T-helper 17 cell (primary cell): Measurements from ENCODE around the gene CCNL2. TPM values are rescaled to one million over a fixed set of nuclear protein-coding genes. Genes with fewer than 3 reads are reported as not detected.

Experiments
- ATAC-seq: fragments of 150-1000 bp; cut with Tn5 transposase; 2 replicates; pipeline ENCODE4 v1.10.0; 2021; ENCODE audit warnings: mild to moderate bottlenecking, moderate library complexity
- DNase-seq, 3 donors: peaks; one replicate each; pipeline versions ENCODE4 v3.0.0 to v3.0.0-alpha.2; 2020 to 2021
- H3K9me3 ChIP-seq: one replicate; pipeline ENCODE4 v1.7.0; 2013; ENCODE audit warnings: low read length, mild to moderate bottlenecking; ENCODE audit not compliant: control insufficient read depth, poor library complexity, severe bottlenecking
- H3K27ac Mint-ChIP-seq: one replicate; pipeline ENCODE4 v1.8.0; 2022; ENCODE audit warnings: mild to moderate bottlenecking, moderate library complexity, mixed read lengths
- H3K27me3 Mint-ChIP-seq: one replicate; pipeline ENCODE4 v1.8.0; 2022; ENCODE audit warnings: mixed read lengths
- H3K36me3 Mint-ChIP-seq: one replicate; pipeline ENCODE4 v1.8.0; 2022; ENCODE audit warnings: low read depth, mixed read lengths
- H3K4me1 Mint-ChIP-seq: one replicate; pipeline ENCODE4 v1.8.0; 2022; ENCODE audit warnings: mild to moderate bottlenecking, mixed read lengths
- H3K4me3 Mint-ChIP-seq: one replicate; pipeline ENCODE4 v1.8.0; 2022; ENCODE audit warnings: mild to moderate bottlenecking, moderate library complexity, mixed read lengths
- total RNA-seq, 4 donors: library from RNA in 2 of 4; stranded (reverse) in 2 of 4; gene quantifications; one replicate each; pipeline ENCODE4 v1.2.3 and lab custom pipeline; 2022 to 2026

Gene CCNL2
- total RNA-seq, 2 donors from 2014 or later: 231 to 252 TPM

- Mint-ChIP-seq H3K4me1 (peaks cover 7% of the 10 kb centered on the region), H3K36me3 (no peaks in the 10 kb centered on the region), H3K27ac (no peak overlapping the region), H3K4me3 (peak overlapping the region; percentile 72), H3K27me3 (peaks cover 16% of the 10 kb centered on the region)
- no peak for DNase-seq
- ATAC-seq: peak; percentile 22
- no peaks in the 10 kb centered on the region for H3K9me3 ChIP-seq
Measured at GRCh38 chr1:1435911-1436629, 36.9 kb upstream of the CCNL2 start.

- Mint-ChIP-seq H3K36me3 (no peaks in the 10 kb centered on the region), H3K27ac (no peak within 1 kb of the TSS), H3K4me1 (peaks cover 7% of the 10 kb centered on the region), H3K27me3 (peaks cover 16% of the 10 kb centered on the region), H3K4me3 (peak within 1 kb of the TSS; percentile 72)
- ATAC-seq (peak; percentile 87), DNase-seq (peak; percentile 45 to 50 (median 49))
- H3K9me3 ChIP-seq: no peaks in the 10 kb centered on the region
Measured at GRCh38 chr1:1435106-1435903, 36.2 kb upstream of the CCNL2 start, which contains the start of gene VWA1. VWA1 (plus strand) TSS chr1:1435690; CDS start chr1:1435749, 59 bp downstream.

- Mint-ChIP-seq H3K4me1 (peaks cover 7% of the 10 kb centered on the region), H3K4me3 (no peak overlapping the region), H3K36me3 (no peaks in the 10 kb centered on the region), H3K27me3 (peaks cover 19% of the 10 kb centered on the region), H3K27ac (no peak overlapping the region)
- no peaks in the 10 kb centered on the region for H3K9me3 ChIP-seq
- ATAC-seq (no peak), DNase-seq (no peak)
Measured at GRCh38 chr1:1434824-1435105, 35.6 kb upstream of the CCNL2 start.

- ATAC-seq (no peak), DNase-seq (no peak)
- Mint-ChIP-seq H3K27me3 (peaks cover 22% of the 10 kb centered on the region), H3K27ac (no peak overlapping the region), H3K4me3 (no peak overlapping the region), H3K4me1 (peaks cover 7% of the 10 kb centered on the region), H3K36me3 (no peaks in the 10 kb centered on the region)
- H3K9me3 ChIP-seq: no peaks in the 10 kb centered on the region
Measured at GRCh38 chr1:1434131-1434823, 35.1 kb upstream of the CCNL2 start.

GRCh38 chr1:1433804-1434130 is 34.6 kb upstream of the CCNL2 start:
- no peak overlapping the region for H3K4me3 Mint-ChIP-seq
- H3K9me3 ChIP-seq: no peaks in the 10 kb centered on the region
- no peak overlapping the region for H3K27ac Mint-ChIP-seq
- ATAC-seq: no peak
- peaks cover 23% of the 10 kb centered on the region for H3K27me3 Mint-ChIP-seq
- peaks cover 7% of the 10 kb centered on the region for H3K4me1 Mint-ChIP-seq
- no peaks in the 10 kb centered on the region for H3K36me3 Mint-ChIP-seq
- no peak for DNase-seq

GRCh38 chr1:1432951-1433803 is 34.0 kb upstream of the CCNL2 start:
- H3K36me3 Mint-ChIP-seq: no peaks in the 10 kb centered on the region
- H3K4me3 Mint-ChIP-seq: no peak overlapping the region
- peaks cover 7% of the 10 kb centered on the region for H3K4me1 Mint-ChIP-seq
- DNase-seq: no peak
- H3K27me3 Mint-ChIP-seq: peaks cover 28% of the 10 kb centered on the region
- H3K9me3 ChIP-seq: no peaks in the 10 kb centered on the region
- ATAC-seq: no peak
- H3K27ac Mint-ChIP-seq: no peak overlapping the region

GRCh38 chr1:1432274-1432950 is 33.3 kb upstream of the CCNL2 start:
- no peak overlapping the region for H3K4me3 Mint-ChIP-seq
- no peak for DNase-seq
- H3K9me3 ChIP-seq: no peaks in the 10 kb centered on the region
- H3K36me3 Mint-ChIP-seq: no peaks in the 10 kb centered on the region
- no peak for ATAC-seq
- peaks cover 28% of the 10 kb centered on the region for H3K27me3 Mint-ChIP-seq
- H3K27ac Mint-ChIP-seq: no peak overlapping the region
- peaks cover 7% of the 10 kb centered on the region for H3K4me1 Mint-ChIP-seq

- ATAC-seq (no peak), DNase-seq (no peak)
- Mint-ChIP-seq H3K27me3 (peaks cover 25% of the 10 kb centered on the region), H3K4me3 (no peak overlapping the region), H3K27ac (no peak overlapping the region), H3K4me1 (peaks cover 7% of the 10 kb centered on the region), H3K36me3 (no peaks in the 10 kb centered on the region)
- no peaks in the 10 kb centered on the region for H3K9me3 ChIP-seq
Measured at GRCh38 chr1:1431845-1432273, 32.7 kb upstream of the CCNL2 start.

GRCh38 chr1:1430992-1431844 is 32.1 kb upstream of the CCNL2 start:
- DNase-seq (no peak), ATAC-seq (no peak)
- Mint-ChIP-seq H3K36me3 (peaks cover 2% of the 10 kb centered on the region), H3K4me3 (no peak overlapping the region), H3K27ac (no peak overlapping the region), H3K4me1 (peaks cover 8% of the 10 kb centered on the region), H3K27me3 (peaks cover 22% of the 10 kb centered on the region)
- H3K9me3 ChIP-seq: no peaks in the 10 kb centered on the region

GRCh38 chr1:1430114-1430982 is 31.2 kb upstream of the CCNL2 start:
- Mint-ChIP-seq H3K36me3 (peaks cover 2% of the 10 kb centered on the region), H3K27me3 (peaks cover 22% of the 10 kb centered on the region), H3K27ac (no peak overlapping the region), H3K4me3 (no peak overlapping the region), H3K4me1 (peaks cover 8% of the 10 kb centered on the region)
- no peak for ATAC-seq
- H3K9me3 ChIP-seq: no peaks in the 10 kb centered on the region
- no peak for DNase-seq

- Mint-ChIP-seq H3K4me3 (no peak overlapping the region), H3K27ac (no peak overlapping the region), H3K27me3 (peaks cover 22% of the 10 kb centered on the region), H3K4me1 (peaks cover 3% of the 10 kb centered on the region), H3K36me3 (peaks cover 2% of the 10 kb centered on the region)
- ATAC-seq: no peak
- DNase-seq: no peak
- H3K9me3 ChIP-seq: no peaks in the 10 kb centered on the region
Measured at GRCh38 chr1:1429671-1430073, 30.5 kb upstream of the CCNL2 start.
